Smooth muscle cell (in vitro differentiated cells): ENCODE measurements around the gene SLC39A11. TPM values are rescaled to one million over a fixed set of nuclear protein-coding genes. Genes with fewer than 3 reads are reported as not detected.

ENCODE experiments used
- DNase-seq: peaks from one replicate; lab custom pipeline; 2025; ENCODE audit not compliant: unreplicated experiment; lab: John Stamatoyannopoulos, UW
- H2AFZ ChIP-seq: fragments of 200-600 bp; sonication (generic); 2 replicates; pipeline ENCODE4 v1.6.0; 2016; ENCODE audit warnings: antibody characterized with exemption, low read depth, mild to moderate bottlenecking
- H3F3A ChIP-seq: fragments of 200-600 bp; sonication (generic); 2 replicates; pipeline ENCODE4 v1.6.0; 2017; ENCODE audit warnings: antibody characterized with exemption, low read depth
- H3K27ac ChIP-seq: fragments of 200-600 bp; sonication (generic); 2 replicates; pipeline ENCODE4 v1.5.1; 2016; ENCODE audit warnings: low read depth, mild to moderate bottlenecking
- H3K27me3 ChIP-seq: fragments of 200-600 bp; sonication (generic); 2 replicates; pipeline ENCODE4 v1.6.1; 2016; ENCODE audit warnings: low read depth, mild to moderate bottlenecking
- H3K36me3 ChIP-seq: fragments of 200-600 bp; sonication (generic); 2 replicates; pipeline ENCODE4 v1.5.1; 2016; ENCODE audit warnings: low read depth
- H3K4me1 ChIP-seq: fragments of 200-600 bp; sonication (generic); 2 replicates; pipeline ENCODE4 v1.5.1; 2016; ENCODE audit warnings: low read depth
- H3K4me2 ChIP-seq: fragments of 200-600 bp; sonication (generic); 2 replicates; pipeline ENCODE4 v1.6.0; 2016; ENCODE audit warnings: mild to moderate bottlenecking
- H3K4me3 ChIP-seq: fragments of 200-600 bp; sonication (generic); 2 replicates; pipeline ENCODE4 v1.5.1; 2016; ENCODE audit warnings: mild to moderate bottlenecking
- H3K79me2 ChIP-seq: fragments of 200-600 bp; sonication (generic); 2 replicates; pipeline ENCODE4 v1.6.0; 2016; ENCODE audit warnings: low read depth, mild to moderate bottlenecking
- H3K9ac ChIP-seq: fragments of 200-600 bp; sonication (generic); 2 replicates; pipeline ENCODE4 v1.6.0; 2016; ENCODE audit warnings: low read depth
- H3K9me3 ChIP-seq: fragments of 200-600 bp; sonication (generic); replicated peaks from 2 replicates; pipeline ENCODE4 v1.5.1; 2016; ENCODE audit warnings: low read depth
- H4K20me1 ChIP-seq: fragments of 200-600 bp; sonication (generic); 2 replicates; pipeline ENCODE4 v1.6.0; 2016; ENCODE audit warnings: low read depth
- WGBS: methylation state at CpG from one replicate; pipeline ENCODE4 v1.1.7; 2016; ENCODE audit warnings: low lambda C conversion rate; 5-methylcytosine and 5-hydroxymethylcytosine counted together
- polyA plus RNA-seq: library from polyadenylated mRNA; unstranded; fragments of >200 nt; fragmentation: Nextera tagmentation; extraction: Ambion mirVana; gene quantifications from 2 replicates; pipeline ENCODE4 v1.2.1, GENCODE V29; 2016
- total RNA-seq: library from RNA; depleted of rRNA; stranded (reverse); fragments of >200 nt; gene quantifications from 2 replicates; pipeline ENCODE4 v1.2.3, GENCODE V29; 2014
- TF ChIP-seq, protein P1 (sequence below): fragments of 200-600 bp; sonication (generic); IDR thresholded peaks from 2 replicates; pipeline ENCODE4 v1.5.1; 2017; ENCODE audit warnings: borderline replicate concordance, mild to moderate bottlenecking, antibody characterized with exemption; ENCODE audit not compliant: insufficient read depth, poor library complexity, severe bottlenecking

The SLC39A11 gene
- total and polyA plus RNA-seq, 2 experiments from 2014 or later: 9.2 to 36.7 TPM

DNA sequence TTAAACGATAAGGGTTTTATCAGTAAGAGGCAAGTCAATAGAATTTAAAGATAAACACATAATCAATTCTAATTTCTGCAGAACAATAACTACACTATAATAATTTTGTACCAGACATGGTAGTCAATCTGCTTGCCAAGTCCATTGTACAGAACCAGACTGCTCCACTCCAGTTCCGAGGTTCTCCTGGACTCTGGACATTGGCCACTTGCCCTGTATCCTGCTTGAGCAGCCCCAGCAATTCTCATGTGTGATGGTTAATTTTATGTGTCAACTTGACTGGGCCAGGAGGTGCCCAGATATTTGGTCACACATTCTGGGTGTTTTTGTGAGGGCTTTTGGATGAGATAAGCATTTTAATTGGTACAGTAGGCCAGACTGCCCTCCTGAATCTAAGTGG lies 384.6 kb downstream of the SLC39A11 start:
- H2AFZ ChIP-seq: no peak overlapping the region
- H3K4me2 ChIP-seq: no peak overlapping the region
- no peaks in the 10 kb centered on the region for H3K79me2 ChIP-seq
- no peak for DNase-seq
- H3K4me3 ChIP-seq: no peak overlapping the region
- H3K9me3 ChIP-seq: peaks cover 3% of the 10 kb centered on the region
- TF ChIP-seq, protein P1, sequence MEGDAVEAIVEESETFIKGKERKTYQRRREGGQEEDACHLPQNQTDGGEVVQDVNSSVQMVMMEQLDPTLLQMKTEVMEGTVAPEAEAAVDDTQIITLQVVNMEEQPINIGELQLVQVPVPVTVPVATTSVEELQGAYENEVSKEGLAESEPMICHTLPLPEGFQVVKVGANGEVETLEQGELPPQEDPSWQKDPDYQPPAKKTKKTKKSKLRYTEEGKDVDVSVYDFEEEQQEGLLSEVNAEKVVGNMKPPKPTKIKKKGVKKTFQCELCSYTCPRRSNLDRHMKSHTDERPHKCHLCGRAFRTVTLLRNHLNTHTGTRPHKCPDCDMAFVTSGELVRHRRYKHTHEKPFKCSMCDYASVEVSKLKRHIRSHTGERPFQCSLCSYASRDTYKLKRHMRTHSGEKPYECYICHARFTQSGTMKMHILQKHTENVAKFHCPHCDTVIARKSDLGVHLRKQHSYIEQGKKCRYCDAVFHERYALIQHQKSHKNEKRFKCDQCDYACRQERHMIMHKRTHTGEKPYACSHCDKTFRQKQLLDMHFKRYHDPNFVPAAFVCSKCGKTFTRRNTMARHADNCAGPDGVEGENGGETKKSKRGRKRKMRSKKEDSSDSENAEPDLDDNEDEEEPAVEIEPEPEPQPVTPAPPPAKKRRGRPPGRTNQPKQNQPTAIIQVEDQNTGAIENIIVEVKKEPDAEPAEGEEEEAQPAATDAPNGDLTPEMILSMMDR: no peak
- H4K20me1 ChIP-seq: no peaks in the 10 kb centered on the region
- no peaks in the 10 kb centered on the region for H3K4me1 ChIP-seq
- H3K27me3 ChIP-seq: no peaks in the 10 kb centered on the region
- H3K36me3 ChIP-seq: no peaks in the 10 kb centered on the region
- H3K27ac ChIP-seq: no peak overlapping the region
- WGBS: 98% methylated on average over 2 of the region's 2 CpGs
- H3K9ac ChIP-seq: no peak overlapping the region
- H3F3A ChIP-seq: no peaks in the 10 kb centered on the region

DNA sequence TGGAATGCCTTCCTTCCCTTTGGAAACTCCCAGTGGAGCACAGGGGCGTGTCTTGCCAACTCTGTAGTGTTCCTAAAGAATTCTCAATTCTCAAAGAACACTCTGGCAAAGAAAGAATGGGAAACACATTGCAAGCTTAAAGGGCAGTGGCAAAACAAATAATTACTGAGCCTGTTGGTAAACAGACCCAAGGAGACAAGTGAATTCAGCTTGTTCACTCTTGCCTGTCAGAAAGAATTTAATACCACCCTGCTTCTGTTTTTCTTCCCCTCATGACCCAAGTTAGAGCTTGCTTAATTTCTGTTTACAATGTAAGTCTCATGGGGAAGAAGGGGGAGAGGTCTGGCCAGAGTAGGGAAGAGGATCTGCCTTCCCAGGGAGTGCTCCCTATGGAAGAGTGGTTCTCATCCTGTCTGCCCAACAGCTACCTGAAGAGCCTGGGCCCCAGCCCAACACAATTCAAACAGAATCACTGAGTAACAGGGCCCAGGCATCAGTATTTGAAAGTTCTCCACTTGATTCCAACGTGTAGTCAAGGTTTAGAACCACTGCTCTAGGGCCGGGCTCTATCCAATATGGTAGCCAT lies 386.0 kb downstream of the SLC39A11 start:
- Histone ChIP-seq H2AFZ (no peak overlapping the region), H3K36me3 (no peaks in the 10 kb centered on the region), H4K20me1 (no peaks in the 10 kb centered on the region), H3F3A (no peaks in the 10 kb centered on the region), H3K27me3 (no peaks in the 10 kb centered on the region), H3K27ac (no peak overlapping the region), H3K4me1 (no peaks in the 10 kb centered on the region), H3K4me3 (no peak overlapping the region), H3K79me2 (no peaks in the 10 kb centered on the region), H3K9me3 (peaks cover 3% of the 10 kb centered on the region), H3K4me2 (no peak overlapping the region), H3K9ac (no peak overlapping the region)
- no peak for DNase-seq
- TF ChIP-seq, protein P1: no peak
- WGBS: 89% methylated on average over 3 of the region's 3 CpGs

DNA sequence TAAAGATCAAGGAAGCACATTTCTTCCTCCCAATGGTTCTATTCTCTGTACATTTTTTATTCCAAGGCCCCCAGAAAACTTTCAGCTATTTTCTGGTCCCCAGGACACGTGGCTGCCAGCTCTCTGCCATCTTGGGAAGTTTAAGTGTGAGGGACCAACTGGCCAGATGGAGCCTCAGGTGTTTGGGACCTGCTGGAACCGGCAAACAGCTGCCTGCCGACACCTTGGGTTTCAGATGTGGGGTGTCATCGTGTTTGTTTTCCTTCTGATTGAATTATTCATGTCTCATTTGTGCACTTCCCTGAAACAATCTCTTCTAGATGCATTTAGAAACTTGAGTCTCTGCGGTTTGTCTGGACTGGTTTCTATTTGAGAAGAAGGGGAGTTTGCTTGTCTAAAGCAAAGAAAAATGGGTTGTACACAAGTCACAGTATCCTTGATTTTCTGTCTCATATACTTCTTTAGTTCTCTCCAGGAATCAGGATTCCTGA lies 386.5 kb downstream of the SLC39A11 start:
- H3K9me3 ChIP-seq: peaks cover 2% of the 10 kb centered on the region
- no peaks in the 10 kb centered on the region for H3K4me1 ChIP-seq
- H4K20me1 ChIP-seq: no peaks in the 10 kb centered on the region
- 89% methylated on average over 5 of the region's 5 CpGs for WGBS
- no peaks in the 10 kb centered on the region for H3K27me3 ChIP-seq
- H3K4me3 ChIP-seq: no peak overlapping the region
- TF ChIP-seq, protein P1: no peak
- H3K27ac ChIP-seq: no peak overlapping the region
- H3K4me2 ChIP-seq: no peak overlapping the region
- H2AFZ ChIP-seq: no peak overlapping the region
- H3K79me2 ChIP-seq: no peaks in the 10 kb centered on the region
- DNase-seq: no peak
- no peaks in the 10 kb centered on the region for H3K36me3 ChIP-seq
- H3K9ac ChIP-seq: no peak overlapping the region
- H3F3A ChIP-seq: no peaks in the 10 kb centered on the region

DNA sequence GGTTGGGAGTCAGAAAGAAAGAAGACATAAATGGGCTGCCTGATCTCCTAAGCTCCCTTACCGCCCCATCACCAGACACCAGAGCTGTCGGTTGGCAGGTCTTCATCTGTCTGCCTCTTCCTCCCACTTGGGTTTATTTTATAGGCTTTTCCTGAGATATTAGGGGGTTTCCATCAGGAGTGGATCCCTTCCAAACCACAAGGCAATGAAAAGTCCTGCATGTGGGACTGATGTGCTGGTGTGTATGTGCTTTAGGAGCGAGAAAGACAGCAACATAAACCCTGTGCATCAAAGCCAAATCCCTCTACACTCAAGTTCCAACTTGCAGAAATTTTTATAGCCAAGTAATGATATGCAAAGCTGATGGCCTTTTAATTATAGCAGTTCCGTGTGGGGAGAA lies 389.5 kb downstream of the SLC39A11 start:
- Histone ChIP-seq H3K9ac (no peak overlapping the region), H3K4me1 (no peaks in the 10 kb centered on the region), H3K4me3 (no peak overlapping the region), H3F3A (peaks cover 4% of the 10 kb centered on the region), H3K36me3 (no peaks in the 10 kb centered on the region), H3K79me2 (no peaks in the 10 kb centered on the region), H3K4me2 (peak overlapping the region; percentile 16), H3K27ac (peak overlapping the region; percentile 40), H3K27me3 (no peaks in the 10 kb centered on the region), H2AFZ (no peak overlapping the region), H4K20me1 (no peaks in the 10 kb centered on the region), H3K9me3 (no peaks in the 10 kb centered on the region)
- WGBS: 42% methylated on average over 4 of the region's 4 CpGs
- TF ChIP-seq, protein P1: no peak
- no peak for DNase-seq
